ENCODE data around the gene SAYSD1.
A peak's percentile ranks its signal among the peaks of the same experiment; 100 is the strongest.
"Not testable (repeated sequence)": the region's sequence is repeated elsewhere in the genome, so short reads cannot be mapped to it uniquely, and the experiment has no call there.

SAYSD1 gene

GRCh38 chr6:39114704-39115599 lies at the start of gene SAYSD1:
TSS of gene SAYSD1 (minus strand) at chr6:39115186. CDS start at chr6:39115089, 97 bp downstream.
- peak within 1 kb of the TSS; percentile 78 for H3K4me3 ChIP-seq (ENCODE audit: low read length)
- no peak for TF ChIP-seq ZNF274 (IDR thresholded peaks at IDR 0.05; ENCODE audit: low read depth, low read length)

GRCh38 chr6:39157511-39157910 lies 42.5 kb upstream of the SAYSD1 start:
- no peak for TF ChIP-seq ZNF274 (IDR thresholded peaks at IDR 0.05; ENCODE audit: low read depth, low read length)
- no peak overlapping the region for H3K4me3 ChIP-seq (ENCODE audit: low read length)

- no peak overlapping the region for H3K4me3 ChIP-seq (ENCODE audit: low read length)
- no peak for TF ChIP-seq ZNF274 (IDR thresholded peaks at IDR 0.05; ENCODE audit: low read depth, low read length)
Measured at GRCh38 chr6:39156801-39157200, 41.8 kb upstream of the SAYSD1 start.

- H3K4me3 ChIP-seq (ENCODE audit: low read length): no peak overlapping the region
- TF ChIP-seq ZNF274 (IDR thresholded peaks at IDR 0.05; ENCODE audit: low read depth, low read length): no peak
Measured at GRCh38 chr6:39154705-39155104, 39.7 kb upstream of the SAYSD1 start.

- no peak for TF ChIP-seq ZNF274 (IDR thresholded peaks at IDR 0.05; ENCODE audit: low read depth, low read length)
- no peak overlapping the region for H3K4me3 ChIP-seq (ENCODE audit: low read length)
Measured at GRCh38 chr6:39153766-39154397, 38.9 kb upstream of the SAYSD1 start.

- no peak for TF ChIP-seq ZNF274 (IDR thresholded peaks at IDR 0.05; ENCODE audit: low read depth, low read length)
- H3K4me3 ChIP-seq (ENCODE audit: low read length): no peak overlapping the region
Measured at GRCh38 chr6:39152262-39152661, 37.3 kb upstream of the SAYSD1 start.

- TF ChIP-seq ZNF274 (IDR thresholded peaks at IDR 0.05; ENCODE audit: low read depth, low read length): no peak
- H3K4me3 ChIP-seq (ENCODE audit: low read length): no peak overlapping the region
Measured at GRCh38 chr6:39151211-39151610, 36.2 kb upstream of the SAYSD1 start.

- no peak for TF ChIP-seq ZNF274 (IDR thresholded peaks at IDR 0.05; ENCODE audit: low read depth, low read length)
- no peak overlapping the region for H3K4me3 ChIP-seq (ENCODE audit: low read length)
Measured at GRCh38 chr6:39144481-39145173, 29.6 kb upstream of the SAYSD1 start.

- no peak overlapping the region for H3K4me3 ChIP-seq (ENCODE audit: low read length)
- TF ChIP-seq ZNF274 (IDR thresholded peaks at IDR 0.05; ENCODE audit: low read depth, low read length): no peak
Measured at GRCh38 chr6:39143238-39143930, 28.4 kb upstream of the SAYSD1 start.

- no peak for TF ChIP-seq ZNF274 (IDR thresholded peaks at IDR 0.05; ENCODE audit: low read depth, low read length)
- H3K4me3 ChIP-seq (ENCODE audit: low read length): no peak overlapping the region
Measured at GRCh38 chr6:39140556-39141167, 25.7 kb upstream of the SAYSD1 start.

GRCh38 chr6:39137245-39137644 lies 22.3 kb upstream of the SAYSD1 start:
- TF ChIP-seq ZNF274 (IDR thresholded peaks at IDR 0.05; ENCODE audit: low read depth, low read length): no peak
- H3K4me3 ChIP-seq (ENCODE audit: low read length): no peak overlapping the region

GRCh38 chr6:39136207-39136606 lies 21.2 kb upstream of the SAYSD1 start:
- not testable (repeated sequence) for H3K4me3 ChIP-seq (ENCODE audit: low read length)

- not testable (repeated sequence) for H3K4me3 ChIP-seq (ENCODE audit: low read length)
Measured at GRCh38 chr6:39134761-39135160, 19.8 kb upstream of the SAYSD1 start.

- TF ChIP-seq ZNF274 (IDR thresholded peaks at IDR 0.05; ENCODE audit: low read depth, low read length): no peak
- no peak overlapping the region for H3K4me3 ChIP-seq (ENCODE audit: low read length)
Measured at GRCh38 chr6:39130691-39131090, 15.7 kb upstream of the SAYSD1 start.

All from GM08714 (cell line).